ENCODE data around the gene CLRN2. TPM values are rescaled to one million over a fixed set of nuclear protein-coding genes. Genes with fewer than 3 reads are reported as not detected.

CLRN2 gene
- total and polyA plus RNA-seq, 2 of the 4 experiments (the other 2 are of a cell fraction), result not detected

GRCh38 chr4:17559709-17560048 is 44.7 kb downstream of the CLRN2 start:
- no peak overlapping the region for H3K56ac ChIP-seq (ENCODE audit: extremely low read depth, insufficient read depth, low read length)
- peaks cover 9% of the 10 kb centered on the region for H3K27me3 ChIP-seq (ENCODE audit: control insufficient read depth, insufficient read depth, low read length)
- TF ChIP-seq, protein P1, sequence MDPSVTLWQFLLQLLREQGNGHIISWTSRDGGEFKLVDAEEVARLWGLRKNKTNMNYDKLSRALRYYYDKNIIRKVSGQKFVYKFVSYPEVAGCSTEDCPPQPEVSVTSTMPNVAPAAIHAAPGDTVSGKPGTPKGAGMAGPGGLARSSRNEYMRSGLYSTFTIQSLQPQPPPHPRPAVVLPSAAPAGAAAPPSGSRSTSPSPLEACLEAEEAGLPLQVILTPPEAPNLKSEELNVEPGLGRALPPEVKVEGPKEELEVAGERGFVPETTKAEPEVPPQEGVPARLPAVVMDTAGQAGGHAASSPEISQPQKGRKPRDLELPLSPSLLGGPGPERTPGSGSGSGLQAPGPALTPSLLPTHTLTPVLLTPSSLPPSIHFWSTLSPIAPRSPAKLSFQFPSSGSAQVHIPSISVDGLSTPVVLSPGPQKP (IDR thresholded peaks at IDR 0.05; ENCODE audit: borderline replicate concordance, low read depth, low read length), result no peak
- TF ChIP-seq, protein P2, sequence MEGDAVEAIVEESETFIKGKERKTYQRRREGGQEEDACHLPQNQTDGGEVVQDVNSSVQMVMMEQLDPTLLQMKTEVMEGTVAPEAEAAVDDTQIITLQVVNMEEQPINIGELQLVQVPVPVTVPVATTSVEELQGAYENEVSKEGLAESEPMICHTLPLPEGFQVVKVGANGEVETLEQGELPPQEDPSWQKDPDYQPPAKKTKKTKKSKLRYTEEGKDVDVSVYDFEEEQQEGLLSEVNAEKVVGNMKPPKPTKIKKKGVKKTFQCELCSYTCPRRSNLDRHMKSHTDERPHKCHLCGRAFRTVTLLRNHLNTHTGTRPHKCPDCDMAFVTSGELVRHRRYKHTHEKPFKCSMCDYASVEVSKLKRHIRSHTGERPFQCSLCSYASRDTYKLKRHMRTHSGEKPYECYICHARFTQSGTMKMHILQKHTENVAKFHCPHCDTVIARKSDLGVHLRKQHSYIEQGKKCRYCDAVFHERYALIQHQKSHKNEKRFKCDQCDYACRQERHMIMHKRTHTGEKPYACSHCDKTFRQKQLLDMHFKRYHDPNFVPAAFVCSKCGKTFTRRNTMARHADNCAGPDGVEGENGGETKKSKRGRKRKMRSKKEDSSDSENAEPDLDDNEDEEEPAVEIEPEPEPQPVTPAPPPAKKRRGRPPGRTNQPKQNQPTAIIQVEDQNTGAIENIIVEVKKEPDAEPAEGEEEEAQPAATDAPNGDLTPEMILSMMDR (conservative IDR thresholded peaks at IDR 0.05; ENCODE audit: low read depth, low read length), result no peak
- no peak for TF ChIP-seq MAZ (IDR thresholded peaks at IDR 0.05; ENCODE audit: borderline replicate concordance, low read depth, low read length)
- TF ChIP-seq FOS (IDR thresholded peaks at IDR 0.05; ENCODE audit: low read depth, low read length), result no peak
- TF ChIP-seq POLR2A (IDR thresholded peaks at IDR 0.05; ENCODE audit: low read depth, low read length), result no peak
- no peak for TF ChIP-seq RCOR1 (IDR thresholded peaks at IDR 0.05; ENCODE audit: insufficient replicate concordance, low read length)
- no peak for TF ChIP-seq RAD21 (IDR thresholded peaks at IDR 0.05; ENCODE audit: low read length)
- TF ChIP-seq CHD1 (IDR thresholded peaks at IDR 0.05; ENCODE audit: low read depth, low read length), result no peak
- TF ChIP-seq MXI1 (IDR thresholded peaks at IDR 0.05; ENCODE audit: borderline replicate concordance, low read depth, low read length), result no peak
- TF ChIP-seq, protein P3, sequence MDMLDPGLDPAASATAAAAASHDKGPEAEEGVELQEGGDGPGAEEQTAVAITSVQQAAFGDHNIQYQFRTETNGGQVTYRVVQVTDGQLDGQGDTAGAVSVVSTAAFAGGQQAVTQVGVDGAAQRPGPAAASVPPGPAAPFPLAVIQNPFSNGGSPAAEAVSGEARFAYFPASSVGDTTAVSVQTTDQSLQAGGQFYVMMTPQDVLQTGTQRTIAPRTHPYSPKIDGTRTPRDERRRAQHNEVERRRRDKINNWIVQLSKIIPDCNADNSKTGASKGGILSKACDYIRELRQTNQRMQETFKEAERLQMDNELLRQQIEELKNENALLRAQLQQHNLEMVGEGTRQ (IDR thresholded peaks at IDR 0.05; ENCODE audit: low read depth, low read length), result no peak
- TF ChIP-seq CEBPB (IDR thresholded peaks at IDR 0.05; ENCODE audit: low read depth, low read length), result no peak
- TF ChIP-seq NFE2L2 (IDR thresholded peaks at IDR 0.05; ENCODE audit: low read depth, low read length), result no peak
- TF ChIP-seq BHLHE40 (IDR thresholded peaks at IDR 0.05; ENCODE audit: low read depth, low read length), result no peak
- no peak for TF ChIP-seq SMC3 (IDR thresholded peaks at IDR 0.05; ENCODE audit: low read depth, low read length)
- TF ChIP-seq MAFK (IDR thresholded peaks at IDR 0.05; ENCODE audit: low read depth, low read length), result no peak
- no peak for TF ChIP-seq RFX5 (IDR thresholded peaks at IDR 0.05; ENCODE audit: low read depth, low read length)
- in situ Hi-C loops (cut with MboI; ENCODE audit: low sequenced_read_pairs) (no loop called here), intact Hi-C loops (cut with micrococcal nuclease) (no loop called here), dilution Hi-C loops (cut with HindIII; ENCODE audit: low sequenced_read_pairs, unreplicated experiment) (no loop called here)
- no peak overlapping the region for H3K4ac ChIP-seq (ENCODE audit: low read depth, low read length)
- H3K36me3 ChIP-seq (ENCODE audit: control insufficient read depth, insufficient read depth, low read length), result no peaks in the 10 kb centered on the region
- H3K27ac ChIP-seq (ENCODE audit: insufficient read depth, low read length), result no peak overlapping the region
- H4K91ac ChIP-seq (ENCODE audit: insufficient read depth, low read depth, low read length), result no peak overlapping the region
- no peak overlapping the region for H2AK9ac ChIP-seq (replicated peaks; ENCODE audit: low read depth, low read length, poor library complexity)
- H3K14ac ChIP-seq (replicated peaks; ENCODE audit: low read depth, low read length), result no peak overlapping the region
- H3K9me3 ChIP-seq (ENCODE audit: control insufficient read depth, insufficient read depth, low read length), result no peaks in the 10 kb centered on the region
- ATAC-seq (ENCODE audit: low read depth), result no peak
- H2AK5ac ChIP-seq (ENCODE audit: low read depth, low read length), result no peak overlapping the region
- no peak overlapping the region for H2BK15ac ChIP-seq (ENCODE audit: low read depth, low read length)
- no peaks in the 10 kb centered on the region for H4K20me1 ChIP-seq (ENCODE audit: insufficient read depth, low read length)
- no peak overlapping the region for H3K23ac ChIP-seq (ENCODE audit: low read depth, low read length)
- H2BK5ac ChIP-seq (ENCODE audit: low read depth, low read length, poor library complexity, severe bottlenecking), result no peak overlapping the region
- H3K4me2 ChIP-seq (ENCODE audit: low read depth, low read length), result no peak overlapping the region
- no peaks in the 10 kb centered on the region for H3K79me1 ChIP-seq (ENCODE audit: low read depth in 1 of 2, low read length in 2 of 2)
- H3K18ac ChIP-seq (ENCODE audit: low read depth, low read length), result no peak overlapping the region
- no peak overlapping the region for H2BK20ac ChIP-seq (ENCODE audit: low read depth, low read length)
- no peaks in the 10 kb centered on the region for H3K9me1 ChIP-seq (ENCODE audit: insufficient read depth, low read length)
- DNase-seq, result no peak
- no peaks in the 10 kb centered on the region for H3K4me1 ChIP-seq (ENCODE audit: control insufficient read depth, insufficient read depth, low read length)
- no peak overlapping the region for H4K5ac ChIP-seq (ENCODE audit: low read depth, low read length)
- no peak overlapping the region for H2AFZ ChIP-seq (replicated peaks; ENCODE audit: low read length, poor library complexity)
- POLR2A ChIA-PET (ENCODE audit: unreplicated experiment), result no interaction called here
- WGBS, 2 experiments (ENCODE audit: extremely low coverage in 2 of 2, insufficient read length in 1 of 2), result 86% methylated on average over 1 of the region's 3 CpGs; no CpG with 5 or more reads in 1 of the 2 experiments
- no TSS peak for BruUV-seq (replicated peaks)
- no peak overlapping the region for H3K4me3 ChIP-seq (ENCODE audit: insufficient read depth, low read depth, low read length)
- no peak overlapping the region for H4K8ac ChIP-seq (ENCODE audit: low read depth in 2 of 2, low read length in 2 of 2)
- CTCF ChIA-PET, result interaction anchor here (0.6 to 1.8 kb wide), 2 partner anchors 10 to 11 kb away, joined by 3 to 5 read pairs; no protein-coding TSS in a partner anchor
- no peak overlapping the region for H3K9ac ChIP-seq (ENCODE audit: low read depth, low read length)
- H2BK120ac ChIP-seq (ENCODE audit: low read depth, low read length), result no peak overlapping the region
